ENCODE data around the gene FAM193B. TPM values are rescaled to one million over a fixed set of nuclear protein-coding genes. Genes with fewer than 3 reads are reported as not detected.

The FAM193B gene
- polyA plus RNA-seq, 2 of the 4 experiments (the other 2 are of a cell fraction): 19.4 to 28.9 TPM

- WGBS (ENCODE audit: missing lambda C conversion rate): 88% methylated on average over 8 of the region's 8 CpGs
- no peak for ATAC-seq
- H3K4me2 ChIP-seq: no peak overlapping the region
- H3K4me1 ChIP-seq: peaks cover 15% of the 10 kb centered on the region; the same call in 2 of the 3 replicates
- no peak for DNase-seq (ENCODE audit: low read depth in 1 of 2, low spot score in 1 of 2)
- CTCF ChIA-PET: interaction anchor here (1.5 to 4.9 kb wide), 2 partner anchors 14 to 190 kb away, joined by 3 to 24 read pairs; no protein-coding TSS in a partner anchor
- H3K9me3 ChIP-seq: no peaks in the 10 kb centered on the region
- H3K4me3 ChIP-seq: no peak overlapping the region
- no peak for TF ChIP-seq POLR2AphosphoS2 (conservative IDR thresholded peaks at IDR 0.05; ENCODE audit: low read length)
- TF ChIP-seq, protein P1, sequence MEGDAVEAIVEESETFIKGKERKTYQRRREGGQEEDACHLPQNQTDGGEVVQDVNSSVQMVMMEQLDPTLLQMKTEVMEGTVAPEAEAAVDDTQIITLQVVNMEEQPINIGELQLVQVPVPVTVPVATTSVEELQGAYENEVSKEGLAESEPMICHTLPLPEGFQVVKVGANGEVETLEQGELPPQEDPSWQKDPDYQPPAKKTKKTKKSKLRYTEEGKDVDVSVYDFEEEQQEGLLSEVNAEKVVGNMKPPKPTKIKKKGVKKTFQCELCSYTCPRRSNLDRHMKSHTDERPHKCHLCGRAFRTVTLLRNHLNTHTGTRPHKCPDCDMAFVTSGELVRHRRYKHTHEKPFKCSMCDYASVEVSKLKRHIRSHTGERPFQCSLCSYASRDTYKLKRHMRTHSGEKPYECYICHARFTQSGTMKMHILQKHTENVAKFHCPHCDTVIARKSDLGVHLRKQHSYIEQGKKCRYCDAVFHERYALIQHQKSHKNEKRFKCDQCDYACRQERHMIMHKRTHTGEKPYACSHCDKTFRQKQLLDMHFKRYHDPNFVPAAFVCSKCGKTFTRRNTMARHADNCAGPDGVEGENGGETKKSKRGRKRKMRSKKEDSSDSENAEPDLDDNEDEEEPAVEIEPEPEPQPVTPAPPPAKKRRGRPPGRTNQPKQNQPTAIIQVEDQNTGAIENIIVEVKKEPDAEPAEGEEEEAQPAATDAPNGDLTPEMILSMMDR (IDR thresholded peaks at IDR 0.05): no peak
- no peak for TF ChIP-seq FOXS1 (CRISPR knock-in tag; IDR thresholded peaks at IDR 0.05)
- TF ChIP-seq RARB (CRISPR knock-in tag; IDR thresholded peaks at IDR 0.05): no peak
- TF ChIP-seq CHD4 (IDR thresholded peaks at IDR 0.05; ENCODE audit: borderline replicate concordance): no peak
- TF ChIP-seq, protein P2, sequence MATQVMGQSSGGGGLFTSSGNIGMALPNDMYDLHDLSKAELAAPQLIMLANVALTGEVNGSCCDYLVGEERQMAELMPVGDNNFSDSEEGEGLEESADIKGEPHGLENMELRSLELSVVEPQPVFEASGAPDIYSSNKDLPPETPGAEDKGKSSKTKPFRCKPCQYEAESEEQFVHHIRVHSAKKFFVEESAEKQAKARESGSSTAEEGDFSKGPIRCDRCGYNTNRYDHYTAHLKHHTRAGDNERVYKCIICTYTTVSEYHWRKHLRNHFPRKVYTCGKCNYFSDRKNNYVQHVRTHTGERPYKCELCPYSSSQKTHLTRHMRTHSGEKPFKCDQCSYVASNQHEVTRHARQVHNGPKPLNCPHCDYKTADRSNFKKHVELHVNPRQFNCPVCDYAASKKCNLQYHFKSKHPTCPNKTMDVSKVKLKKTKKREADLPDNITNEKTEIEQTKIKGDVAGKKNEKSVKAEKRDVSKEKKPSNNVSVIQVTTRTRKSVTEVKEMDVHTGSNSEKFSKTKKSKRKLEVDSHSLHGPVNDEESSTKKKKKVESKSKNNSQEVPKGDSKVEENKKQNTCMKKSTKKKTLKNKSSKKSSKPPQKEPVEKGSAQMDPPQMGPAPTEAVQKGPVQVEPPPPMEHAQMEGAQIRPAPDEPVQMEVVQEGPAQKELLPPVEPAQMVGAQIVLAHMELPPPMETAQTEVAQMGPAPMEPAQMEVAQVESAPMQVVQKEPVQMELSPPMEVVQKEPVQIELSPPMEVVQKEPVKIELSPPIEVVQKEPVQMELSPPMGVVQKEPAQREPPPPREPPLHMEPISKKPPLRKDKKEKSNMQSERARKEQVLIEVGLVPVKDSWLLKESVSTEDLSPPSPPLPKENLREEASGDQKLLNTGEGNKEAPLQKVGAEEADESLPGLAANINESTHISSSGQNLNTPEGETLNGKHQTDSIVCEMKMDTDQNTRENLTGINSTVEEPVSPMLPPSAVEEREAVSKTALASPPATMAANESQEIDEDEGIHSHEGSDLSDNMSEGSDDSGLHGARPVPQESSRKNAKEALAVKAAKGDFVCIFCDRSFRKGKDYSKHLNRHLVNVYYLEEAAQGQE (IDR thresholded peaks at IDR 0.05): no peak
- TF ChIP-seq HEYL (CRISPR knock-in tag; IDR thresholded peaks at IDR 0.05): no peak
- no peak for TF ChIP-seq GATA3 (IDR thresholded peaks at IDR 0.05; ENCODE audit: borderline replicate concordance)
- TF ChIP-seq ZSCAN20 (CRISPR knock-in tag; IDR thresholded peaks at IDR 0.05): no peak
- TF ChIP-seq RAD21 (conservative IDR thresholded peaks at IDR 0.05 in 1 of 2, IDR thresholded peaks at IDR 0.05 in 1 of 2): no peak
- TF ChIP-seq KDM1A (IDR thresholded peaks at IDR 0.05; ENCODE audit: low read depth): no peak
- TF ChIP-seq ZNF302 (CRISPR knock-in tag; IDR thresholded peaks at IDR 0.05): no peak
- TF ChIP-seq MAX (IDR thresholded peaks at IDR 0.05): no peak
- no peak for TF ChIP-seq EP300 (IDR thresholded peaks at IDR 0.05)
- no peak for TF ChIP-seq FOSB (CRISPR knock-in tag; IDR thresholded peaks at IDR 0.05)
- TF ChIP-seq, protein P3, sequence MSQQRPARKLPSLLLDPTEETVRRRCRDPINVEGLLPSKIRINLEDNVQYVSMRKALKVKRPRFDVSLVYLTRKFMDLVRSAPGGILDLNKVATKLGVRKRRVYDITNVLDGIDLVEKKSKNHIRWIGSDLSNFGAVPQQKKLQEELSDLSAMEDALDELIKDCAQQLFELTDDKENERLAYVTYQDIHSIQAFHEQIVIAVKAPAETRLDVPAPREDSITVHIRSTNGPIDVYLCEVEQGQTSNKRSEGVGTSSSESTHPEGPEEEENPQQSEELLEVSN (IDR thresholded peaks at IDR 0.05; ENCODE audit: borderline replicate concordance, low read depth): no peak
- H3K27ac ChIP-seq: no peak overlapping the region
- POLR2A ChIA-PET: no interaction called here
- no peak for FAIRE-seq
These were observed 39.7 kb upstream of the FAM193B start for GRCh38 chr5:177594071-177594470.

GRCh38 chr5:177593511-177593910 is 39.1 kb upstream of the FAM193B start:
- ATAC-seq (no peak), FAIRE-seq (no peak), DNase-seq (ENCODE audit: low read depth in 1 of 2, low spot score in 1 of 2) (no peak)
- Histone ChIP-seq H3K9me3 (no peaks in the 10 kb centered on the region), H3K4me1 (peaks cover 10% of the 10 kb centered on the region; the same call in 2 of the 3 replicates), H3K4me3 (no peak overlapping the region; the same call in 2 of the 3 replicates), H3K27ac (no peak overlapping the region), H3K4me2 (peak overlapping the region; percentile 95)
- WGBS (ENCODE audit: missing lambda C conversion rate): 98% methylated on average over 3 of the region's 3 CpGs
- ChIA-PET POLR2A (no interaction called here), CTCF (interaction anchor here (0.6 to 4.9 kb wide), 7 partner anchors 8 to 596 kb away, joined by 3 to 24 read pairs (median 3); no protein-coding TSS in a partner anchor)
- TF ChIP-seq TP53 (CRISPR knock-in tag; IDR thresholded peaks at IDR 0.05): no peak
- no peak for TF ChIP-seq HES2 (IDR thresholded peaks at IDR 0.05)
- no peak for TF ChIP-seq MAZ (IDR thresholded peaks at IDR 0.05; ENCODE audit: borderline replicate concordance, low read depth, low read length)
- no peak for TF ChIP-seq POLR2AphosphoS2 (conservative IDR thresholded peaks at IDR 0.05; ENCODE audit: low read length)
- no peak for TF ChIP-seq FOXS1 (CRISPR knock-in tag; IDR thresholded peaks at IDR 0.05)
- TF ChIP-seq NFE2L2 (conservative IDR thresholded peaks at IDR 0.05; ENCODE audit: low read length): no peak
- no peak for TF ChIP-seq ZC3H11A (IDR thresholded peaks at IDR 0.05)
- TF ChIP-seq, protein P4, sequence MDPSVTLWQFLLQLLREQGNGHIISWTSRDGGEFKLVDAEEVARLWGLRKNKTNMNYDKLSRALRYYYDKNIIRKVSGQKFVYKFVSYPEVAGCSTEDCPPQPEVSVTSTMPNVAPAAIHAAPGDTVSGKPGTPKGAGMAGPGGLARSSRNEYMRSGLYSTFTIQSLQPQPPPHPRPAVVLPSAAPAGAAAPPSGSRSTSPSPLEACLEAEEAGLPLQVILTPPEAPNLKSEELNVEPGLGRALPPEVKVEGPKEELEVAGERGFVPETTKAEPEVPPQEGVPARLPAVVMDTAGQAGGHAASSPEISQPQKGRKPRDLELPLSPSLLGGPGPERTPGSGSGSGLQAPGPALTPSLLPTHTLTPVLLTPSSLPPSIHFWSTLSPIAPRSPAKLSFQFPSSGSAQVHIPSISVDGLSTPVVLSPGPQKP (IDR thresholded peaks at IDR 0.05; ENCODE audit: low read depth, low read length): no peak
- no peak for TF ChIP-seq NPAS2 (CRISPR knock-in tag; IDR thresholded peaks at IDR 0.05; ENCODE audit: borderline replicate concordance)
- TF ChIP-seq ATOH8 (CRISPR knock-in tag; IDR thresholded peaks at IDR 0.05; ENCODE audit: low read depth): no peak

All from A549 (cell line).